ENCODE results near the gene ZDHHC24. TPM values are rescaled to one million over a fixed set of nuclear protein-coding genes. Genes with fewer than 3 reads are reported as not detected.

The ZDHHC24 gene
- total and polyA plus RNA-seq, 10 of the 15 experiments (the other 5 are each of a cell fraction or from before 2014, with no cell fraction given) = 0.86 to 17.5 (median 6.8) TPM

DNA sequence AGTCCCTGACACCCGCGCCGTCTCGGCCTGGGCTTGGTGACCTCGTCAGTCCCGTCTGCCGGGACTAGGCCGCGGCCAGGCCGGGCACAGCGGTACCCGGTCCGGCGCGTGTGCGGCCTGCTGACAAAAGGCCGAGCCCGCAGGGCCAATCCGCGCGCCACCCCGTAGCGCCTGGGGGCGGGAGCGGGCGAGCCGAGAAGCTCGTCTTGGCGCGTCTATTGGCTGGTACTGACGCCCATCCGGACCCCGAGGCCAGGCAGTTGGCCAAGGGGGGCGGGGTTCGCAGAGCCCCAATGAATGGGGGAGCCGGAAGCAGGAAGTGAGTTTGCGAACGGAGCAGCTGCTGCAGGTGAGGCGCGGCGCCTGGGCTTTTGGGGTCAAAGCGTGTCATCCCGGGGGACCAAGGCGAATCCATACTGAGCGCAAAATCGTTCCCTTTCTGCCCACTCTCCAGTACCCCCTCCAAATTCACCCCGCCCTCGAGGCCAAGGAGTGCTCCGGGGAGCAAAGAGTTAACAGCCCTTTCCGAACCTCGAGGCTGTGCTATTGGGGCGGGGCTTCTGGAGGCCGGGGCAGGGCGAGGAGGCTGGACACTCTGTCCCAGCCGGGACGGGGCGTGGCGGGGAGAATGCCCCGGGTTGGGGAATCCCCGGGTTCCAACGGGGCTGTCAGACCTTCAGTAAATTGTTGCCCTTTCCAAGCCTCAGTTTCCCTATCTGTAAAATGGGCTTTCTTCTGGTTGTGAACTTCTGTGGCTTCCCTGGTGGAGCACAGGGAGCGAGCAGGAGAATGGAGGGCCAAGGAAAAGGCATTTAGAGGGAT lies 65.5 kb downstream of the ZDHHC24 start, which contains the start of gene DPP3 (continued):
- TF ChIP-seq NFYA (IDR thresholded peaks at IDR 0.05; ENCODE audit: borderline replicate concordance, low read depth, low read length) (peak; percentile 22; the same call in 1 of the 2 replicates), MTA2 (IDR thresholded peaks at IDR 0.05; ENCODE audit: low read depth) (peak; percentile 39; the same call in 1 of the 2 replicates), TCF12 (IDR thresholded peaks at IDR 0.05; ENCODE audit: low read depth, low read length) (peak; percentile 80), RB1 (IDR thresholded peaks at IDR 0.05; ENCODE audit: borderline replicate concordance) (peak; percentile 70; the same call in 1 of the 2 replicates), MYB (IDR thresholded peaks at IDR 0.05; ENCODE audit: borderline replicate concordance, low read depth, low read length) (no peak), KAT2A (conservative IDR thresholded peaks at IDR 0.05; ENCODE audit: control insufficient read depth, low read depth, low read length) (no peak), IRF4 (IDR thresholded peaks at IDR 0.05; ENCODE audit: low read depth, low read length) (no peak), MYC (IDR thresholded peaks at IDR 0.05; ENCODE audit: insufficient read depth, insufficient read length, insufficient replicate concordance, low read length, severe bottlenecking) (peak; percentile 69), SMAD5 (IDR thresholded peaks at IDR 0.05; ENCODE audit: low read depth) (peak; percentile 69), SP1 (IDR thresholded peaks at IDR 0.05; ENCODE audit: low read depth, low read length) (peak; percentile 94), SMAD1 (IDR thresholded peaks at IDR 0.05; ENCODE audit: low read depth, partially characterized antibody) (no peak), ASH2L (IDR thresholded peaks at IDR 0.05; ENCODE audit: borderline replicate concordance, low read depth) (0 out of 2 replicates have a peak, but pooled peaks have one; percentile 44), NFXL1 (IDR thresholded peaks at IDR 0.05; ENCODE audit: borderline replicate concordance) (no peak), STAT3 (IDR thresholded peaks at IDR 0.05; ENCODE audit: low read depth, low read length) (no peak), SREBF2 (IDR thresholded peaks at IDR 0.05; ENCODE audit: low read length) (no peak), DPF2 (IDR thresholded peaks at IDR 0.05) (peak; percentile 96), CEBPZ (IDR thresholded peaks at IDR 0.05; ENCODE audit: low read depth, low read length) (peak; percentile 54; the same call in 1 of the 2 replicates), SREBF1 (IDR thresholded peaks at IDR 0.05; ENCODE audit: low read length) (no peak), JUNB (IDR thresholded peaks at IDR 0.05) (no peak), ZNF24 (IDR thresholded peaks at IDR 0.05) (no peak), WRNIP1 (IDR thresholded peaks at IDR 0.05; ENCODE audit: borderline replicate concordance, low read depth, low read length) (no peak), GATAD2B (conservative IDR thresholded peaks at IDR 0.05; ENCODE audit: low read depth) (peak; percentile 83; the same call in 1 of the 2 replicates), ZZZ3 (IDR thresholded peaks at IDR 0.05; ENCODE audit: control insufficient read depth, insufficient read length, low read depth) (no peak), POLR2A (IDR thresholded peaks at IDR 0.05; ENCODE audit: low read depth, low read length) (peak; percentile 94), CEBPB (IDR thresholded peaks at IDR 0.05; ENCODE audit: borderline replicate concordance in 1 of 2, low read depth in 2 of 2, low read length in 2 of 2) (no peak)
- TF ChIP-seq, protein P1, sequence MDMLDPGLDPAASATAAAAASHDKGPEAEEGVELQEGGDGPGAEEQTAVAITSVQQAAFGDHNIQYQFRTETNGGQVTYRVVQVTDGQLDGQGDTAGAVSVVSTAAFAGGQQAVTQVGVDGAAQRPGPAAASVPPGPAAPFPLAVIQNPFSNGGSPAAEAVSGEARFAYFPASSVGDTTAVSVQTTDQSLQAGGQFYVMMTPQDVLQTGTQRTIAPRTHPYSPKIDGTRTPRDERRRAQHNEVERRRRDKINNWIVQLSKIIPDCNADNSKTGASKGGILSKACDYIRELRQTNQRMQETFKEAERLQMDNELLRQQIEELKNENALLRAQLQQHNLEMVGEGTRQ (IDR thresholded peaks at IDR 0.05; ENCODE audit: borderline replicate concordance, low read depth, low read length) = no peak; the same call in 1 of the 2 replicates
- TF ChIP-seq, protein P2, sequence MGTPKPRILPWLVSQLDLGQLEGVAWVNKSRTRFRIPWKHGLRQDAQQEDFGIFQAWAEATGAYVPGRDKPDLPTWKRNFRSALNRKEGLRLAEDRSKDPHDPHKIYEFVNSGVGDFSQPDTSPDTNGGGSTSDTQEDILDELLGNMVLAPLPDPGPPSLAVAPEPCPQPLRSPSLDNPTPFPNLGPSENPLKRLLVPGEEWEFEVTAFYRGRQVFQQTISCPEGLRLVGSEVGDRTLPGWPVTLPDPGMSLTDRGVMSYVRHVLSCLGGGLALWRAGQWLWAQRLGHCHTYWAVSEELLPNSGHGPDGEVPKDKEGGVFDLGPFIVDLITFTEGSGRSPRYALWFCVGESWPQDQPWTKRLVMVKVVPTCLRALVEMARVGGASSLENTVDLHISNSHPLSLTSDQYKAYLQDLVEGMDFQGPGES (IDR thresholded peaks at IDR 0.05) = peak; percentile 88

All from GM12878 (cell line).